HL-60/S4 treated with retinoic acid at 250 ng/mL for 4 days and 3 days (cell line): ENCODE data around the gene TMEM187.

Experiments used
- in situ Hi-C: fragments of 300-500 bp; cut with MboI; formaldehyde crosslinking; loops from 2 replicates; pipeline ENCODE4 v1.7.0; 2022; ENCODE audit warnings: low sequenced_read_pairs

TMEM187 gene

GRCh38 chrX:154019061-154019621 lies 46.6 kb downstream of the TMEM187 start:
- in situ Hi-C loops: no loop called here

- in situ Hi-C loops: no loop called here
Measured at GRCh38 chrX:154019633-154020528, 47.3 kb downstream of the TMEM187 start, which contains the start of gene IRAK1. IRAK1 (minus strand) TSS chrX:154019902; CDS start chrX:154019812, 90 bp downstream.

GRCh38 chrX:154020536-154021115 lies 48.1 kb downstream of the TMEM187 start:
- in situ Hi-C loops: no loop called here

- in situ Hi-C loops: no loop called here
Measured at GRCh38 chrX:154021131-154021611, 48.6 kb downstream of the TMEM187 start.

- in situ Hi-C loops: no loop called here
Measured at GRCh38 chrX:154022108-154022507, 49.6 kb downstream of the TMEM187 start.

GRCh38 chrX:154023276-154024000 lies 50.9 kb downstream of the TMEM187 start:
- in situ Hi-C loops: no loop called here

GRCh38 chrX:154024271-154024670 lies 51.7 kb downstream of the TMEM187 start:
- in situ Hi-C loops: no loop called here

- in situ Hi-C loops: no loop called here
Measured at GRCh38 chrX:154025230-154025629, 52.7 kb downstream of the TMEM187 start.

- in situ Hi-C loops: no loop called here
Measured at GRCh38 chrX:154026136-154027021, 53.8 kb downstream of the TMEM187 start.

GRCh38 chrX:154027022-154027402 lies 54.5 kb downstream of the TMEM187 start:
- in situ Hi-C loops: no loop called here

- in situ Hi-C loops: no loop called here
Measured at GRCh38 chrX:154027986-154028385, 55.4 kb downstream of the TMEM187 start.

GRCh38 chrX:154028502-154029184 lies 56.1 kb downstream of the TMEM187 start:
- in situ Hi-C loops: no loop called here

- in situ Hi-C loops: no loop called here
Measured at GRCh38 chrX:154029439-154029838, 56.9 kb downstream of the TMEM187 start.

- in situ Hi-C loops: no loop called here
Measured at GRCh38 chrX:154030266-154030665, 57.7 kb downstream of the TMEM187 start.

GRCh38 chrX:154030715-154031305 lies 58.3 kb downstream of the TMEM187 start:
- in situ Hi-C loops: no loop called here

GRCh38 chrX:154032160-154032559 lies 59.6 kb downstream of the TMEM187 start:
- in situ Hi-C loops: no loop called here

- in situ Hi-C loops: no loop called here
Measured at GRCh38 chrX:154032653-154033052, 60.1 kb downstream of the TMEM187 start.
